SH-SY5Y (cell line): ENCODE data around the gene CMTM4.

Source experiments
- GATA2 ChIP-seq: IDR thresholded peaks from 2 replicates; pipeline ENCODE4 v1.6.1; 2011; ENCODE audit warnings: mild to moderate bottlenecking, low read depth, low read length
- GATA3 ChIP-seq: IDR thresholded peaks from 2 replicates; pipeline ENCODE4 v1.6.1; 2011; ENCODE audit warnings: low read depth, mild to moderate bottlenecking, low read length, moderate library complexity

DNA sequence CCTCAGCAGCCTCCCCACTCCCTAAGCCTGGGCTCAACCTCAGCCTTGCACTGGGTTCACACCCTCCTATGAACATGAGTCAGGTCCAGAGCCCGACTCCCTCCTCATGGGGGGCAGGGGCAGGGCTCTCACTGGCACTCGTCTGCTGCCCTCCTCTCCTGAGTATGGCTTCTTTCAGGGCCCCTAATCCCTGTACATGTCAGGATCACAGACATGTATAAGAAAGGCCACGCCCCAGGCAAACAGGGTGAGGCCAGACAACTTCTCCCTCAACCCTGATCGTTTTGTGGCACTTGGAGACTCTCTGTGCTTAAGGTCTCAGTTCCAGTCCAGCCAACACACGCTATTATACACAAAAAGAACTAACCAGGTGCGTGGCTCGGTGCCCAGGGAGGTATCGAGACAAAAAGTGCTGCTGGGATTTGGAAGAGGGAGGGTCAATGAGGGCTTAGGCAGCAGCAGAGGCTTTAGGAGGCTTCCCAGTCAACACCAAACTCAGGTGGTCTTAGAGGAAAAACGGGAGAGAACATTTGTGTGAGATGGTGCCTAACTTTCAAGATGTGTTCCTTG is 46.8 kb downstream of the CMTM4 start:
- TF ChIP-seq GATA2 (no peak), GATA3 (no peak)
